Pulmonary artery endothelial cell (primary cell): ENCODE measurements around the gene PCBP4. TPM values are rescaled to one million over a fixed set of nuclear protein-coding genes. Genes with fewer than 3 reads are reported as not detected.
"Not testable (repeated sequence)": the region's sequence is repeated elsewhere in the genome, so short reads cannot be mapped to it uniquely, and the experiment has no call there.

Experiments used
- DNase-seq: peaks from one replicate; pipeline ENCODE4 v3.0.0-alpha.2; 2011; ENCODE audit warnings: low read depth, low spot score
- total RNA-seq: library from RNA; depleted of rRNA; stranded (reverse); fragments of >200 nt; gene quantifications from 2 replicates; pipeline ENCODE4 v1.2.3, GENCODE V29; 2014

The PCBP4 gene
- total RNA-seq, 1 donor from 2014 or later, result 32.2 TPM

DNA sequence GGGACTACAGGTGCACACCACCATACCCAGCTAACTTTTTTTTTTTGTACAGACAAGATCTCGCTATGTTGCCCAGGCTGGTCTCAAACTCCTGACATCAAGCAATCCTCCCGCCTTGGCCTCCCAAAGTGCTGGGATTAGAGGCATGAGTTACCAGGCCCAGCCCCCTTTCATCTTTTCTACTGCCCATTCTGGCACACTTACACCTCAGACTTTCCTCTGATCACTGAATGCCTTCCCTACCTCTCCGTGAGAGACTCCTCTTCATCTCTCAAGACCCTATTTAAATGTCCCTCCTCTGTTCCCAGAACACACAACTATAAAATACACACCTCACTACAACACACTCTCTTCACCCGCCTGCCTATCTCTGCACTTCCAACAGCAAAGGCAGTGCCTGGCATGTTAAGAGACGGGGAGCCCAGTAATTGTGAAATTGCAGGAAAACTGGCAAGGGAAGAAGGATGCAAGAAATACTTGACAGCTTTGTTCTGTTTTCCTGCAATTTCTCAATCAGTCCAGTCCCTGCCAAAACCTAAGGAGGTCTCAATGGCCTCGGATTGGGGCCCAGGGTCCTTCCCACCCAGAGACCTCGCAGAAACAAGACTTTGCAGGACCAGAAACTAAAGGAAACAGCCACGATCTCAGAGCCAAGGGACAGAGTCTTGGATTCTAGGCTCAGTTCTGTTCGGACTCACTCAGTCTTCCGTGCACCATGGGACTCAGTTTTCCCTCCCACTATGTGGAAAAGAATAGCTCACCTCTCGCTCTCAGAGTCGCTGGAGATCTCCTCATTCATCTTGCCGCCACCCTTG lies 26.4 kb downstream of the PCBP4 start:
- DNase-seq, result no peak

DNA sequence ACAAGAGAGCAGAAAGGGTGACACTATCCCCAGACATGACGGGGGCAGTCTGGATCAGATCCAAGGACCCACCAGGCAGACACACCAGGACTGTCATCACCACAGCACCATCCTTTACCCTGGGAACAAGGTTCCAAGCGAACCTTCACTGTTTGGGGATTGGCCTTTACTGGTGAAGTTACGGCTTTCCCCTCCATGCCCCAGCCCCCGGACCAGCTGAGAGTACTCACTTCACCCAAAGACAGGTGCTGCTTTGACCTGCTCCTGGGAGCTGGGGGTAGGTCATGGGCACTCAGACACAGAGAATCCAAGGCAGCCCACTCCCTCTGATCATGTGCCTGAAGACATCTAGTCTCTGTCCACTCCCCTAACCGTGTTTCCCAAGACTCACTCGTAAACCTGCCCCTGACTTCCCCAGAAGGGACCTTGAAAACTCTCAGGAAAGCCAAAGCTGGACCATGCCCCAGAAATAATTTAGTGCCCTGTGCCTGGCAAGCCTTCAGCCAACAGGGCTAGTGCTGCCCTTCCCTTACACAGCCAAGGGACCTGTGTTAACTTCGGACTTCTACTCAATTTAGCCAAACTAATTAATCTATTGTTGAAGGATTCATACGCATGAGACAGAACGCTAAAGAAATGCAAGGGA lies 28.4 kb downstream of the PCBP4 start:
- no peak for DNase-seq

DNA sequence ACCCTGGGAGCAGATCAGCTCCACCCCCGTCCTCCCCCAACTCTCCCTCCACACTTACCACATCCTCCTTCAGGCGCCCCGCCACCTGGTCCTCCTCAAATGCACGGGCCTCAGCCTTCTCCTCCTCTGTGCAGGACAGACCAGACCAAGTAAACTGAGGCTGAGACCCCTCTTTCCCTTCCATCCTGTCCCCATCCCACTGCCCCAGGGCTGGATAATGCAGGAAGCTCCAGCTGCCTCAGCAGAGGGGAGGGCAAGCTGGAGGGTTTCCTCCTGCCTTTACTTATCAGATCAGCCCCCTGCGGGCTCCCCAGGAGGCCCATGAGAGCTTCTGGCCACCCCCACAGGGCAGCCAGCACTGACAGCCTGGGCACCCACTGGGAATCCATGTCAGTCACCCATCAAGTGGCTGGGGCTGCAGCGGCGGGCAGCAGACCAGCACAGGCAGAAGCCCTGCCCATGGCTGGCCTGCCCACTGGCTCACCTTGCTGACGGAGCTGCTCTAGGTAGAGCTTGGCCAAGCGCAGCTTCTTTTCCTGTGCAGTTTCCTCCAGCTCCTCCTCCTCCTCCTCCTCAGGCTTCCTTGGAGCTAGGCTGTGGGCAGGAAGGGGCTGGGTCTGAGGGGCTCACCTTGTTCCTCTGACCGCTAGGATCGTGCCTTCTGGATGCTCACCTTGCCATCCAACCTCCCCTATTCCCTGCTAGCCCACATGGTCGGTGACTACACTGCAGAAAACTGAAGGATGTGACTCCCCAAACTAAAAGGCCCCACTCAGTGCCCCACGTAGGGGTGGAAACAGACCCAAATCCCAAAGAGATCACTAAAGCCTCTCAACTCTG lies 29.4 kb downstream of the PCBP4 start:
- no peak for DNase-seq

DNA sequence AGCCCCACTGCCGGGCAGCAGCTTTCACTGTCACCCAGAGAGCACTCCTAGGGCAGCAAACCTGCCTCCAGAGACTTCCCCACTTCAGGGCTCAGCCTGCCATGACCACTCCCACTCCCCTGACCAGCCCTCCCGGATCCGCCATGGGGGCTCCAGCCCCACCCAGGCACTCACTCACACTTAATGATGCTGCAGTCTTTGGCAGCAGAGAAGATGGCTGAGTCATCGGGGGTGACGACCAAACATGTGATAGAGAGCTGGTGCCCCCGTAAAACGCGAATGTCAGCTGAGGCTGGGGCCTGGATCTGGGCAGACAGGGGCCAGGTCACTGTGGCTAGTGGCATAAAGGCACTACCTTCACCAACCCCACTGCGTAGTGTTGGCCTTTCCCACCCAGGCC lies 30.2 kb downstream of the PCBP4 start:
- DNase-seq, result no peak

DNA sequence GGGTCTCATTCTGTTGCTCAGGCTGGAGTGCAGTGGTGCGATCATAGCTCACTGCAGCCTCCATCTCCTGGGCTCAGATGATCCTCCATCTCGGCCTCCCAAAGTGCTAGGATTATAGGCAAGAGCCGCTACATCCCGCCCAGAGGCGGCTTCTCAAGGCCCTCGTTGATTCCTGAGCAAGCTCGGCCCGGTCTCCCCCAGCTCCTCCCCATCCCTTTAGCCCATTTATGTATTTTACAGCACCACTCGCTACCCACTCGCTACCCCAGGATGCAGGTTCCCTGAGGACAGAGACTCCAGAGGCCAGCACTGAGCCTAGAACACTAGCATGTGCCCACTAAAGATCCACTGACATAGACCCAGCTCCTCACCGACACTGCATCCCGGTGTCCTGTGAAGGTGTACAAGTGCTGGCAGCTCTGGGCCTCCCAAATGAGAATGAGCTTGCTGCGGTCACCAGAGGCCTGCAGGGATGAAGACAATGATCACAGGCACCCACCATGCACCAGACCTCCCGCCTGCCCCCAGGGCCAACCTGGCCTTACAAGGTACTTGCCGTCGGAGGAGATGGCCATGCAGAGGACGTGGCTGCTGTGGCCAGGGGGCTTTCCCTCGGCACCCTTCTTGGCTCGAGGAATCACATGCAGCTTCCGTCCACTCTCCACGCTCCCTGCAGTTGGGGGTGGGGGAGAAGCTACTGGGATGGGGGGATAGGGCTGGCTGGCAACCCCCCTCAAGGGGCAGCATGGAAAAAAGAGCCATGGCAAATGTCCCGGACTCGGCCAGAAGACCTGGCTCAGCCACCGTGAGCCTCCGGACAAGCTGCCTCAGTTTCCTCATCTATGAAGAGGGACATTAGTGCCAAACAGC lies 31.1 kb downstream of the PCBP4 start:
- DNase-seq, result no peak

DNA sequence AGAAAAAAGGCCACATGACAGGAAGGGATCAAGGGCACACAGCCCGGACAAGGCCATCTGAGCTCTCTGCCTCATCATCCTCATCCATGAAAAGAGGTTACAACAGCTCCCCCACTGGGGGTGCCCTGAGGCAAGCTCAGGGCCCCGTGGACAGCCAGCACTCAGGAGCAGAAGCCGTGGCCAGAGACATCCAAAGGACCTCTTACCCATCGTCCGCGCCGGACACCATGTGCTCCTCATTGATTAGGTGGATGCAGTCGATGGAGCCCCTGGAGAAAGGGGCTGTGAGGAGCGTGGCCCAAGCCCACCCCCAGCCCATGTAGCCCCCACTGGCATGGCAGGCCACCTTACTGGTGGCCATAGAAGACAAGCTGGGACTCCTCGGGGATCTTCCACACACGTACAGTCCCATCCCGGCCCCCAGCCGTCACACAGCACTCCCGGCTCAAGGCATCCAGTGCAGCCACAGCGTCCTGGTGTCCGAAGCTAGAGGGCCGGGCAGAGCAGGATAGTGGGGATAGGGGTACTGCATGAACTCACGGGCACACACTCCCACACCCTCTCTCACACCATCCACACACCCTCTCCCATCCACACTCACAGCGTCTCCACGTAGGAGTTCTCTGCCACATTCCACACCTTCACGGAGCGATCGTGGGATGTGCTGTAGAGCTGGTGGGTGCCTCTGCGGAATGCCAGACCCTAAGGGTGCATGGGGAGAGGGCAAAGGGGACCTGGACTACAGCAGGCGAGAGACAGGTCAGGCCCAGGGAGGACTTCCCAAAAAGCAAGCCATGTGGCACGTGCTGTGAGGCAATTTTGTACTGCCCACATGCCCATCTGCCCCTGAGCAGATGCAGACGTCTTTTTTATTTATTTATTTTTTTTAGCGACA lies 32.0 kb downstream of the PCBP4 start:
- DNase-seq, result no peak

DNA sequence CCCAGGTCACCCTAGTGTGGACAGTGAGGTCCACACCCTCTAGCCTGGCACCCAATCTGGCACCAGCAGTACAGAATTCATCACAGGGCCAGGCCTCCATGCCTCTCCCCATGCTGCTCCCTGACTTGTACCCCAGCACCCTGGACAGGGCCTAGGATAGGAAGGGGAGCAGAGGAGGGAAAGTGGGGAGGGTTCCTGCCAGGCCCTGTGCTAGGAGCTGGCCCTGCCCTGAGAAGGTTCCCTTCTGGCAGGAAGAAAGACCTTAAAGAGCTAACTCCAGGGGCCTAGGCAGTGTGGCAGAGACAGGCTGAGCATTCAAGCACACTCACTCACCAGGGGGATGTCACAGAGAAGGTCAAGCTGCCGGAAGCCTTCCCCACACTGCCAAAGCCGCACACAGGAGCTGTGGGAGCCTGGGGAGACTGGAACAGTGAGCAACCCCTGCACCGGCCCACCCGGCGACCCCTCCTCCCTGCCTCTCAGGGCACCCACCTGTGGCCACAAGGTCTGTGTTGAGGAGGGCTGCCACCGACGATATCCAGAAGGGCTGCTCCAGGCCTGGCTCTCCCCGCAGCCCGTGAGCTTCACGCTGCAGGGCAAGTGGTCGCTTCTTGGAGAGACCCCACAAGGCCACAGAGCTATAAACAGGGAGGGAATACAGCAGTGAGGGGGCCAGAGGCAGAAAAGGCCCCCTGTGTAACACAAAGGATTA lies 33.0 kb downstream of the PCBP4 start:
- no peak for DNase-seq

DNA sequence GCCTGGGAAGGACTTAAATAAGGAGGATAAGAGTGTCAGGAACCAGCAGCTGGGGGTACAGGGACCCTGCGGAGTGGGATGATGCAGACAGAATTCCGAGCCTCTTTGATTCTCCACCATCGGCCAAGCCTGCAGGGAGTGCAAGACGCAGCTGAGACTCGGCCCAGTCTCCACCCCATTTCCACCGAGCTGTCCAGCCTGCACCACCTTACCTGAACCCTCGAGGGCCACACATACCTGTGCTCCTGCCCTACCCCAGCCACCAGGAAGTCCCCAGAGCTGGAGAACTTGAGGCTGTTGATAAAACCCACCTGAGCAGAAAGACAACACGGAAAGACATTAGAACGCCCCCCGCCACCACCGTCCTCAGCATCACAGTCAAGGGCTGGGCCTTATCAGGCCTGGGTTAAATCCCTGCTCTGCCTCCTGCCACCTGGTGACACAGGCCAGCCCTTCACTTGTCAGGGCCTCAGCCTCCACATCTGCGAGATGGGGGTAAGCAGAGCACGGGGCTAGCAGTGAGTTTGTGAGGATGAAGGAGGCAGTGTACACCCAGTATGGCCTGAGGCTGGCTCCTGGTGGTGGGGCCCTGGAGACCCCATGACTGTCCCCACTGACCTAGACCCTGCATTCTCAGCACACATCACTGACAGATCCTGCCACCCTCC lies 33.6 kb downstream of the PCBP4 start:
- no peak for DNase-seq

DNA sequence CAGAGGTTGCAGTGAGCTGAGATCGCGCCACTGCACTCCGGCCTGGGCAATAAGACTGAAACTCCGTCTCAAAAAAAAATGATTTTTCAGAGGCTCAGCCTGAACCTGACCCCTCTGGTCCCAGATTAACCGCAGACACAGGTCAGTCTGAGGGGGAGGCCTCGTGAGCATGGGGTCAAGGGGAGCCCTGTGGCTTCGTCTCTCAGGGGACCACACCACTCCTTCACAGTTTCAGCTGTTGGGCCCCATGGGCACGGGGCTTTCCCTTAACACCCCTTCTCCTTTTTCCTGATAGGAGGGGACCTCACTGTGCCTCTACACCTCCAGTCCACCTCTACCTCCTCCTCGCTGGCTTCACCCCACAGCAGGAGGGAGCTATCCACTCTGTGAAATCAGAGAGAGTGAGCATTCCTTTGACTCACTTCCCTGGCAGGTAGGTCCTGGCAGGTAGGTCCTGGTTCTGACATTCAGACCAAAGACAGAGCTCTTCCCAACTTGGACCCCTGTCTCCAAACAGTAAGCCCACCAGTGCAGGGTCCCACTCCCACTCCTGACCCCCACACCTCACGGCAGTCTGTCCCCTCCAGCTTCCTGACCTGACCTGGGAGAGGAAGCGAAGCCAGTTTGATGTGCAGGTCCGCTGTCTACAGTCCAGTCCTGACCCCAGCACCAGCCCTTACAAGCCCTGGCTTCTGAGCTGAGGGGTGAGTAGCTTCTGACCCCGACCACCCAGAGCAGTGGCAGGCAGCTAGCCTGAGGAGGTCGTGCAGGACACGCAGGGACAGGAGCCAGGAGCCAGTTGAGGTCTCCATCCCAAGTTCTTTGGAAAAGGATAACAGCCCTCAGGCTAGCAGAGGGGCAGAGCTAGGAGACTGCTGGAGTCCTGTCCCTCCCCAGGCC lies 34.5 kb downstream of the PCBP4 start:
- DNase-seq, result no peak

DNA sequence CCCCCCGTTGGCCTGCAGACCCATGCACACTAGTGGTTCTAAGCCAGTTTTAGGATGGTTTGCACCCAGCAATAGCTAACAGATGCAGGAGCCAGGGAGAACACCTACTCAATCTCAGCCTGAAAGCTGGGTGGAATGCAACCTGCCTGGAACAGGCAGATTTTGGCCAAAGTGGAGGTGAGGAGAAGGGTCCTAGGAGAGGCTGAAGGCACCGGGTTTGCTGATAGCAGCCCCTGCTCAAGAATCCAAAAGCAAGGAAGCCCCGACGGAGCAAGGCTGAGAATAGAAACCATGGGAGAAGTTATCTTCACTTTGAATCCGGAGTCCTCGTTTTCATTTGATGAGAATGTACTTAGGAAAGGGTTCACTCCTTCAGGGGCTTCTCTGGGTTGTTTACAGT lies 35.5 kb downstream of the PCBP4 start:
- DNase-seq, result no peak

DNA sequence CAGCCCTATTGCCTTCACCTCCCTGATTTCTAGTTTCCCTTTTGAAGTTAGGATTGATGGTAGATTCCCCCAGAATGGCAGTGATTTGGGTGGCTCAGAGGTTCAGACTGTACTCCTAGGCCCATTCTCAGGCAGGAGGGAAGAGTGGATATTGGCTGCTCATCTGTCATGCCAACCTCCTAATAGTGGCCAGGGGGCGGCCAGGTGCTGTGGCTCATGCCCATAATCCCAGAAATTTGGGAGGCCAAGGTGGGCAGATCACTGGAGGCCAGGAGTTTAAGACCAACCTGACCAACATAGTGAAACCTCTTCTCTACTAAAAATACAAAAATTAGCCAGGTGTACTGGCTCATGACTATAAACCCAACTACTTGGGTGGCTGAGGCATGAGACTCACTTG lies 36.8 kb downstream of the PCBP4 start:
- DNase-seq, result no peak

DNA sequence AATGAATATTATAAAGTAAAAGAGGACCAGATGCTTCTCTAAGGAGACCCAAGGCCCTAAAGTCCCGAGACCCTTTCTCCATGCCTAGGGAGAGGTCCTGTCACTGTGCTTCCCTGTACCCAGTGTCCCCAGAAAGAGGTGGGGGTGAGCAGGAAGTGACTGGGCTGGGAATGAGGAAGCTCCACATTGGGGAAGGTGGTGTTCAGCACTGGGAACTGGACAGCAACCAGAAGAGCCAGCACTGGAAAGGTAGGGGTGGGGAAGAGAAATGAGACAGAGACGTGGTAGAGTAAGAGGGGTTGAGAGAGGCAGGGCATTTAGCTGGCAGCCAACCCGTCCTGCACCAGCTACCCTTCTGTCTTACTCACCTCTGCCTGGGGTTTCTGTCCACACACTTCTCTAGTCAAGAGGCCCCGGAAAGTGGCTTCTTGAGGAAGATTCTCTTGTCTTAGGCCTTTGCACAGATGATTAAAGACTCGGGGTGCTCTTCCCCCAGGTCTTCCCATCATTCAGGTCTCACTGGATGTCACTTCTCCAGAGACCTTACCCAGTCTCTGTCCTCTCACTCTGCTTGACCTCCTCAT lies 37.7 kb downstream of the PCBP4 start:
- no peak for DNase-seq

DNA sequence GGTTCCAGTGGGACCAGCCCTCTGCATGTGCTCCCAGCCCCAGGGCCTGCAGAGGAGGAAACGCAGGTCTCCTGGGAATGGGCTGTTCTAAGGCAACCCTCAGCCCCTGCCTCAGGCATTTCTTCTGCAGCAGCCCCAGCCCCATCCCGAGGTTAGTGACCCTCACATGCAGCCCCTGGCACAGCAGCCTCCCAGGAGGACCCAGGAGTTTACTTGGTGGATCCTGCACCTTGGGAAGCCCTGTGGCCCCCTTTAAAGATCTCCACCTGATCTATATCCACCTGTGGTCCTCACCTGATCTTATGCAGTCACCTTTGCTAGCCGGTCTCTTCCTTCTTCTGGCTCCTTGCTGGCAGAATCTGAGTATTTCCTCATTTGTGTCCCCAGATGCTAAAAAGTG lies 38.3 kb downstream of the PCBP4 start:
- not testable (repeated sequence) for DNase-seq

DNA sequence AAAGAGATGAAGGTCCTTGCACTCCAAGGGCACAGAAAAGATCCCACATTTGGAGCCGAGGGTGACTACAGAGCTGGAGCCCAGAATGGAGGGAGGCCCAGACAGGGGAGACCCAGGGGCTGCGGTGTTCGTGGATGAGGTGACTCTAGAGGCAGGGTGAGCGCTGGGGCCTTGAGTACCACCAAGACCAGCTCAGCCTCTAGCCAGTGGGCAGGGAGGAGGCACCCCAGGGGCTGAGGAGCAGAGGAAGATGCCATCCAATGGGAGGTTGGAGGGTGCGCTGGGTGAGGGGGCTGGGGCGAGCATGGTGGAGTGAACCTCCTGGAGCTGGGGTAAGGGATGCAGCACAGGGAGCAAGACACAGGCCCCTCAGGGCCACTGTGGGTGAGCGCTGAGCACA lies 38.8 kb downstream of the PCBP4 start:
- DNase-seq, result no peak

DNA sequence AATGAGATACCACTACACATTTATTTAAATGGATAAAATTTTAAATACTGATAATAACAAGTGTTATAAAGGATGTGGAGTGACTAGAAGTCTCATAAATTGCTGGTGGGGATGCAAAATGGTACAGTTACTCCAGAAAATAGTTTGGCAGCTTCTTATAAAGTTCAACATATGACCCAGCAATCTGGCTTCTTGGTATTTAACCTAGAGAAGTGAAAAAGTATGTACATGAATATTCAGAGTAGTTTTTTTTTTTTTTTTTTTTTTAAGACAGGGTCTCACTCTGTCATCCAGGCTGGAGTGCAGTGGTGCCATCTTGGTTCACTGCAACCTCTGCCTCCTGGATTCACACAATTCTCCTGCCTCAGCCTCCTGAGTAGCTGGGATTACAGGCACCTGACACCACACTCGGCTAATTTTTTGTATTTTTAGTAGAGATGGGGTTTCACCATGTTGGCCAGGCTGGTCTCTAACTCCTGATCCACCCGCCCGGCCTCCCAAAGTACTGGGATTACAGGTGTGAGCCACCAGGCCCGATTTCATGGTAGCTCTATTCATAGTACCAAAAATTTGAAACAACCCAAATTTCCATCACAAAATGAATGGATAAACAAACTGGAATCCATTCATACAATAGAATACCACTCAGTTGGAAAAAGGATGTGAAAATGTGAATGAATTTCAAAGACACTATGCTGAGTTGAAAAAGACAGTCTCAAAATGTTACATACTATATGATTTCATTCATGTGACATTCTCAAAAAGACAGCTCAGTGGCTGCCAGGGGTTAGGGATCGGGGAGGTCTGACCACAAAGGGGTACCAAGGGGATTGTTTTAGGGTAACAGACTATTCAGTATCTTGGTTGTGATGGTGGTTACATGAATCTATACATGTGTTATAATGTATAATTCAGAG lies 39.9 kb downstream of the PCBP4 start:
- DNase-seq, result no peak

DNA sequence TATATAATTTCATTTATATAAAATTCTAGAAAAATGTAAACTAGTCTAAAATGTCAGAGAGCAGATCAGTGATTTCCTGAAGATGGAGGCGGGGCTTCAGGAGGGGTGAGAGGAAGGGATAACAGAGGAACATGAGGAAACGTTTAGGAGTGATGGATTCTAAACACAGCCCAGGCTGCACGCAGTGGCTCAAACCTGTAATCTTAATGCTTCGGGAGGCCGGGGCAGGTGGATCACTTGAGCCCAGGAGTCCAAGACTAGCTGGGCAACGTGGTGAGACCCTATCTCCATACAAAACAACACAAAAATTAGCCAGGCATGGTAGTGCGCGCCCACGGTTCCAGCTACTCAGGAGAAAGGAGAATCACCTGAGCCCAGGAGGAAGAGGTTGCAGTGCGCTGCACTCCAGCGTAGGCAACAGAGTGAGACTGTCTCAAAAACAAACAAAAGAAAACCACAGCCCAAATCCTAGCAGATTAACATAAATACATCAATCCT lies 46.1 kb downstream of the PCBP4 start:
- DNase-seq, result no peak
